SK-N-SH (cell line): Measurements from ENCODE around the gene ADAMTSL1. TPM values are rescaled to one million over a fixed set of nuclear protein-coding genes. Genes with fewer than 3 reads are reported as not detected.

Experiments
- CTCF ChIA-PET: fragments of 300-600, 350-600 bp; formaldehyde crosslinking; extraction: SDS; loops from one replicate; lab custom pipeline; 2021; lab: Yijun Ruan, JAX
- POLR2A ChIA-PET: fragments of 350-600 bp; sonication (Branson Sonifier 250); formaldehyde crosslinking; extraction: SDS; loops from one replicate; lab custom pipeline; 2020; ENCODE audit warnings: antibody characterized with exemption, inconsistent platforms; lab: Yijun Ruan, JAX
- DNase-seq: peaks from one replicate; pipeline ENCODE4 v3.0.0; 2012
- H2AFZ ChIP-seq: fragments of 200-600 bp; sonication (generic); 2 replicates; pipeline ENCODE4 v1.8.1; 2016; ENCODE audit warnings: antibody characterized with exemption, mild to moderate bottlenecking, low read depth
- H3F3A ChIP-seq: fragments of 200-600 bp; sonication (generic); replicated peaks from 2 replicates; pipeline ENCODE3; 2016; ENCODE audit warnings: antibody characterized with exemption, mild to moderate bottlenecking; ENCODE audit not compliant: insufficient read depth
- H3K27ac ChIP-seq, 2 experiments: fragments of 200-500 bp in 1 of 2; fragments of 200-600 bp in 1 of 2; sonication (Bioruptor generic) in 1 of 2; sonication (generic), shearing (Covaris generic) in 1 of 2; 2 replicates each; pipeline versions ENCODE4 v1.5.1 to v1.6.1; 2014 to 2016; ENCODE audit warnings: low read depth in 2 of 2, inconsistent platforms in 1 of 2, low read length in 1 of 2, mild to moderate bottlenecking in 1 of 2, mixed read lengths in 1 of 2
- H3K27me3 ChIP-seq: fragments of 200-600 bp; sonication (generic), shearing (Covaris generic); 2 replicates; pipeline ENCODE4 v1.6.1; 2016; ENCODE audit warnings: mixed run types; ENCODE audit not compliant: insufficient read depth
- H3K36me3 ChIP-seq, 2 experiments: fragments of 200-500 bp in 1 of 2; fragments of 200-600 bp in 1 of 2; sonication (Bioruptor generic) in 1 of 2; sonication (generic) in 1 of 2; replicated peaks in 1 of 2; 2 replicates each; pipeline versions ENCODE3 to v1.5.1; 2014 to 2016; ENCODE audit warnings: low read length in 1 of 2, mild to moderate bottlenecking in 1 of 2; ENCODE audit not compliant: insufficient read depth in 2 of 2, control insufficient read depth in 1 of 2
- H3K4me1 ChIP-seq, 2 experiments: fragments of 200-500 bp in 1 of 2; fragments of 200-600 bp in 1 of 2; sonication (Bioruptor generic) in 1 of 2; sonication (generic), shearing (Covaris generic) in 1 of 2; 2 replicates each; pipeline versions ENCODE4 v1.5.1 to v1.6.1; 2014 to 2016; ENCODE audit warnings: low read depth in 1 of 2, low read length in 1 of 2, mixed run types in 1 of 2; ENCODE audit not compliant: insufficient read depth in 2 of 2, control insufficient read depth in 1 of 2
- H3K4me2 ChIP-seq: fragments of 200-600 bp; sonication (generic), shearing (Covaris generic); 2 replicates; pipeline ENCODE4 v1.6.1; 2017; ENCODE audit warnings: mixed run types
- H3K4me3 ChIP-seq, 2 experiments: fragments of 200-500 bp in 1 of 2; fragments of 200-600 bp in 1 of 2; sonication (Bioruptor generic) in 1 of 2; sonication (generic), shearing (Covaris generic) in 1 of 2; 2 replicates each; pipeline versions ENCODE4 v1.5.1 to v1.8.1; 2014 to 2016; ENCODE audit warnings: low read depth in 2 of 2, inconsistent platforms in 1 of 2, low read length in 1 of 2, mild to moderate bottlenecking in 1 of 2, mixed read lengths in 1 of 2, moderate library complexity in 1 of 2
- H3K79me2 ChIP-seq: fragments of 200-600 bp; sonication (generic); 2 replicates; pipeline ENCODE4 v1.8.1; 2017; ENCODE audit warnings: mild to moderate bottlenecking; ENCODE audit not compliant: insufficient read depth
- H3K9ac ChIP-seq: fragments of 200-600 bp; sonication (generic); 2 replicates; pipeline ENCODE4 v1.6.1; 2017; ENCODE audit warnings: mixed run types
- H3K9me2 ChIP-seq: fragments of 200-600 bp; sonication (generic); 2 replicates; pipeline ENCODE4 v1.6.1; 2017; ENCODE audit warnings: mixed run types
- H3K9me3 ChIP-seq: fragments of 200-600 bp; sonication (generic); 2 replicates; pipeline ENCODE4 v1.6.1; 2017; ENCODE audit warnings: mixed run types, mild to moderate bottlenecking, moderate library complexity
- H4K20me1 ChIP-seq: fragments of 200-600 bp; sonication (generic); 2 replicates; pipeline ENCODE4 v1.6.1; 2017; ENCODE audit warnings: mild to moderate bottlenecking, mixed run types; ENCODE audit not compliant: insufficient read depth
- CHD2 ChIP-seq: fragments of 150-350 bp; IDR thresholded peaks from 2 replicates; pipeline ENCODE4 v1.6.1; 2018; ENCODE audit warnings: low read length; ENCODE audit not compliant: partially characterized antibody
- FOXJ3 ChIP-seq: sonication (generic); formaldehyde crosslinking; IDR thresholded peaks from 2 replicates; pipeline ENCODE4 v1.5.1; 2020; ENCODE audit warnings: mild to moderate bottlenecking, missing genetic modification reagents
- FOXM1 ChIP-seq: IDR thresholded peaks from 2 replicates; pipeline ENCODE4 v1.4.0; 2012; ENCODE audit warnings: low read depth, mild to moderate bottlenecking
- GABPA ChIP-seq: IDR thresholded peaks from 2 replicates; pipeline ENCODE4 v1.4.0; 2012; ENCODE audit warnings: low read depth, mild to moderate bottlenecking
- MEF2A ChIP-seq: IDR thresholded peaks from 2 replicates; pipeline ENCODE4 v1.4.0; 2012; ENCODE audit warnings: low read depth, borderline replicate concordance
- MXI1 ChIP-seq: IDR thresholded peaks from 2 replicates; pipeline ENCODE4 v1.6.1; 2012; ENCODE audit warnings: mild to moderate bottlenecking, low read depth, low read length, improper control_type of control experiment
- NFIC ChIP-seq: IDR thresholded peaks from 2 replicates; pipeline ENCODE4 v1.4.0; 2012; ENCODE audit warnings: borderline replicate concordance
- NRF1 ChIP-seq: IDR thresholded peaks from 2 replicates; pipeline ENCODE4 v1.6.1; 2012; ENCODE audit warnings: low read depth, mild to moderate bottlenecking, low read length
- POLR2AphosphoS5 ChIP-seq: IDR thresholded peaks from 2 replicates; pipeline ENCODE4 v1.6.1; 2012; ENCODE audit warnings: low read depth, low read length
- RAD21 ChIP-seq: IDR thresholded peaks from 2 replicates; pipeline ENCODE4 v1.6.1; 2012; ENCODE audit warnings: mild to moderate bottlenecking, low read length
- RCOR1 ChIP-seq: fragments of 150-350 bp; IDR thresholded peaks from 2 replicates; pipeline ENCODE4 v1.6.1; 2017; ENCODE audit warnings: antibody characterized with exemption, low read length
- RFX5 ChIP-seq: IDR thresholded peaks from 2 replicates; pipeline ENCODE4 v1.6.1; 2012; ENCODE audit warnings: mild to moderate bottlenecking, improper control_type of control experiment, low read length
- RXRA ChIP-seq: IDR thresholded peaks from 2 replicates; pipeline ENCODE4 v1.4.0; 2012; ENCODE audit warnings: low read depth, mild to moderate bottlenecking, borderline replicate concordance
- SMC3 ChIP-seq: IDR thresholded peaks from 2 replicates; pipeline ENCODE4 v1.6.1; 2012; ENCODE audit warnings: low read depth, low read length, improper control_type of control experiment
- TEAD4 ChIP-seq: IDR thresholded peaks from 2 replicates; pipeline ENCODE4 v1.4.0; 2012; ENCODE audit warnings: mild to moderate bottlenecking, borderline replicate concordance; ENCODE audit not compliant: insufficient read depth
- WGBS: methylation state at CpG from one replicate; pipeline ENCODE4 v1.1.6; 2017; ENCODE audit warnings: low lambda C conversion rate; 5-methylcytosine and 5-hydroxymethylcytosine counted together
- polyA plus RNA-seq, 3 experiments: library from polyadenylated mRNA; depleted of rRNA; stranded (reverse); fragments of >200 nt; gene quantifications; 2 replicates each; pipeline ENCODE4 v1.2.3, GENCODE V29; 2012
- TF ChIP-seq, protein P1 (sequence below): fragments of 200-600 bp; sonication (generic); IDR thresholded peaks from 2 replicates; pipeline ENCODE4 v1.6.1; 2017; ENCODE audit warnings: antibody characterized with exemption, mild to moderate bottlenecking, moderate library complexity
- TF ChIP-seq, protein P2 (sequence below): IDR thresholded peaks from 2 replicates; pipeline ENCODE4 v1.4.0; 2012; ENCODE audit warnings: low read depth, borderline replicate concordance
- TF ChIP-seq, protein P3 (sequence below): fragments of 150-350 bp; IDR thresholded peaks from 2 replicates; pipeline ENCODE4 v1.6.1; 2016; ENCODE audit warnings: mild to moderate bottlenecking, low read depth, low read length

Gene ADAMTSL1
- polyA plus RNA-seq, 1 of the 3 experiments (the other 2 are of a cell fraction), result 114 TPM

DNA sequence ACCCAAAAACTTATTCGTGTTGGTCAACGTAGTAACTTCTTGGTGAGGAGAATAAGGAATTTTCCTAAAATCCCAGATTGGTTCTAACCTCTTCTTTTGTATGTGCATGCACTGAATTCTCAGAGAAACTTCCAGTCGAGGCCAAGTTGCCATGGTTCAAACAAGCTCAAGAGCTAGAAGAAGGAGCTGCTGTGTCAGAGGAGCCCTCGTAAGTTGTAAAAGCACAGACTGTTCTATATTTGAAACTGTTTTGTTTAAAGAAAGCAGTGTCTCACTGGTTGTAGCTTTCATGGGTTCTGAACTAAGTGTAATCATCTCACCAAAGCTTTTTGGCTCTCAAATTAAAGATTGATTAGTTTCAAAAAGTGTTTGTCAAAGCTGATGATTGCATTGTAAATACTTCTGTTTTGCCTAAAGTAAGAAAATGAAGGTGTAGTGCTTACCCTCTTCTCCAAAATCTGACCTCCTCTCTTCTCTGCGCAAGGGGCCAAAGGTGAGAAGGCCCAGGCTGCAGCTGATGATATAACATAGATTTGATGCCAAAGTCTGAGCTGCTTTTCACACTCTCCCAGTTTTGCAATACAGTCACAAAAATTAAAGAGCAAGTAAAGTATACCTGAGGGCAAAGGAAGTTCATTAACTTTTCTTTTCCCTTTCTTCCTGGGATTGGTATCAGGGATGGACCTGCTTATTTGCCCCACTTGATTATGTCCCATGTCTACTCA is 210.8 kb downstream of the ADAMTSL1 start:
- Histone ChIP-seq H3K79me2 (no peaks in the 10 kb centered on the region), H3K9me3 (no peaks in the 10 kb centered on the region), H3K27ac (no peak overlapping the region), H2AFZ (no peak overlapping the region), H3K4me1 (peaks cover 0 to 4% of the 10 kb centered on the region in 2 experiments; a peak in 2 of 4 replicates), H3K4me3 (no peak overlapping the region), H3F3A (peaks cover 14% of the 10 kb centered on the region), H3K36me3 (peaks cover 0 to 83% of the 10 kb centered on the region in 2 experiments), H3K9me2 (no peaks in the 10 kb centered on the region), H3K27me3 (no peaks in the 10 kb centered on the region), H4K20me1 (no peaks in the 10 kb centered on the region), H3K4me2 (no peak overlapping the region), H3K9ac (no peak overlapping the region)
- POLR2A ChIA-PET, result no interaction called here
- WGBS, result 83% methylated on average over 5 of the region's 5 CpGs
- no peak for DNase-seq
- CTCF ChIA-PET, result interaction anchor here (0.9 kb wide), 1 partner anchor 18 kb away, joined by 3 read pairs; no protein-coding TSS in a partner anchor
- TF ChIP-seq FOXM1 (no peak), MXI1 (no peak), RFX5 (no peak), RAD21 (no peak), MEF2A (no peak), NRF1 (no peak), SMC3 (no peak), RCOR1 (no peak), TEAD4 (no peak), FOXJ3 (no peak), POLR2AphosphoS5 (no peak), NFIC (no peak), CHD2 (no peak), RXRA (no peak), GABPA (no peak)
- TF ChIP-seq, protein P1, sequence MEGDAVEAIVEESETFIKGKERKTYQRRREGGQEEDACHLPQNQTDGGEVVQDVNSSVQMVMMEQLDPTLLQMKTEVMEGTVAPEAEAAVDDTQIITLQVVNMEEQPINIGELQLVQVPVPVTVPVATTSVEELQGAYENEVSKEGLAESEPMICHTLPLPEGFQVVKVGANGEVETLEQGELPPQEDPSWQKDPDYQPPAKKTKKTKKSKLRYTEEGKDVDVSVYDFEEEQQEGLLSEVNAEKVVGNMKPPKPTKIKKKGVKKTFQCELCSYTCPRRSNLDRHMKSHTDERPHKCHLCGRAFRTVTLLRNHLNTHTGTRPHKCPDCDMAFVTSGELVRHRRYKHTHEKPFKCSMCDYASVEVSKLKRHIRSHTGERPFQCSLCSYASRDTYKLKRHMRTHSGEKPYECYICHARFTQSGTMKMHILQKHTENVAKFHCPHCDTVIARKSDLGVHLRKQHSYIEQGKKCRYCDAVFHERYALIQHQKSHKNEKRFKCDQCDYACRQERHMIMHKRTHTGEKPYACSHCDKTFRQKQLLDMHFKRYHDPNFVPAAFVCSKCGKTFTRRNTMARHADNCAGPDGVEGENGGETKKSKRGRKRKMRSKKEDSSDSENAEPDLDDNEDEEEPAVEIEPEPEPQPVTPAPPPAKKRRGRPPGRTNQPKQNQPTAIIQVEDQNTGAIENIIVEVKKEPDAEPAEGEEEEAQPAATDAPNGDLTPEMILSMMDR, result no peak
- TF ChIP-seq, protein P2, sequence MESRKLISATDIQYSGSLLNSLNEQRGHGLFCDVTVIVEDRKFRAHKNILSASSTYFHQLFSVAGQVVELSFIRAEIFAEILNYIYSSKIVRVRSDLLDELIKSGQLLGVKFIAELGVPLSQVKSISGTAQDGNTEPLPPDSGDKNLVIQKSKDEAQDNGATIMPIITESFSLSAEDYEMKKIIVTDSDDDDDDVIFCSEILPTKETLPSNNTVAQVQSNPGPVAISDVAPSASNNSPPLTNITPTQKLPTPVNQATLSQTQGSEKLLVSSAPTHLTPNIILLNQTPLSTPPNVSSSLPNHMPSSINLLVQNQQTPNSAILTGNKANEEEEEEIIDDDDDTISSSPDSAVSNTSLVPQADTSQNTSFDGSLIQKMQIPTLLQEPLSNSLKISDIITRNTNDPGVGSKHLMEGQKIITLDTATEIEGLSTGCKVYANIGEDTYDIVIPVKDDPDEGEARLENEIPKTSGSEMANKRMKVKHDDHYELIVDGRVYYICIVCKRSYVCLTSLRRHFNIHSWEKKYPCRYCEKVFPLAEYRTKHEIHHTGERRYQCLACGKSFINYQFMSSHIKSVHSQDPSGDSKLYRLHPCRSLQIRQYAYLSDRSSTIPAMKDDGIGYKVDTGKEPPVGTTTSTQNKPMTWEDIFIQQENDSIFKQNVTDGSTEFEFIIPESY, result no peak
- TF ChIP-seq, protein P3, sequence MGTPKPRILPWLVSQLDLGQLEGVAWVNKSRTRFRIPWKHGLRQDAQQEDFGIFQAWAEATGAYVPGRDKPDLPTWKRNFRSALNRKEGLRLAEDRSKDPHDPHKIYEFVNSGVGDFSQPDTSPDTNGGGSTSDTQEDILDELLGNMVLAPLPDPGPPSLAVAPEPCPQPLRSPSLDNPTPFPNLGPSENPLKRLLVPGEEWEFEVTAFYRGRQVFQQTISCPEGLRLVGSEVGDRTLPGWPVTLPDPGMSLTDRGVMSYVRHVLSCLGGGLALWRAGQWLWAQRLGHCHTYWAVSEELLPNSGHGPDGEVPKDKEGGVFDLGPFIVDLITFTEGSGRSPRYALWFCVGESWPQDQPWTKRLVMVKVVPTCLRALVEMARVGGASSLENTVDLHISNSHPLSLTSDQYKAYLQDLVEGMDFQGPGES, result no peak
